K562 (cell line): ENCODE results near the gene CSNK1D. TPM values are rescaled to one million over a fixed set of nuclear protein-coding genes. Genes with fewer than 3 reads are reported as not detected.

Experiments
- C11orf30 ChIP-seq: fragments of 450-650 bp; IDR thresholded peaks from 2 replicates; pipeline ENCODE4 v1.6.1; 2016; ENCODE audit warnings: low read depth, mild to moderate bottlenecking
- CTBP1 ChIP-seq: fragments of 450-650 bp; IDR thresholded peaks from 2 replicates; pipeline ENCODE4 v1.6.1; 2016; ENCODE audit warnings: borderline replicate concordance
- DIDO1 ChIP-seq: fragments of 450-650 bp; IDR thresholded peaks from 2 replicates; pipeline ENCODE4 v1.6.1; 2016; ENCODE audit warnings: low read depth, missing biosample characterization, missing genetic modification characterization
- TBP ChIP-seq: optimal IDR thresholded peaks from 2 replicates; pipeline ENCODE3; 2011; ENCODE audit warnings: low read depth, low read length, improper control_type of control experiment
- ZNF408 ChIP-seq: fragments of 250-450 bp; sonication (Bioruptor Pico); IDR thresholded peaks from 2 replicates; pipeline ENCODE4 v1.4.0; 2020; ENCODE audit warnings: low read depth, mild to moderate bottlenecking, moderate library complexity
- ZNF445 ChIP-seq: fragments of 250-450 bp; sonication (Bioruptor Pico); IDR thresholded peaks from 2 replicates; pipeline ENCODE4 v1.4.0; 2020; ENCODE audit warnings: low read depth, mild to moderate bottlenecking, moderate library complexity
- polyA plus RNA-seq, 8 experiments: library from polyadenylated mRNA; depleted of rRNA in 4 of 8; stranded (reverse) in 5 of 8; unstranded in 3 of 8; fragments of >200 nt; fragmentation: Nextera tagmentation in 2 of 8; fragmentation: Illumina TruSeq in 1 of 8; extraction: Ambion mirVana in 2 of 8; extraction: Trizol in 1 of 8; gene quantifications; 2 replicates each; pipeline versions ENCODE4 v1.2.1 to v1.2.3, GENCODE V29; 2011 to 2014; ENCODE audit warnings: inconsistent platforms in 1 of 8, missing spikeins in 1 of 8
- total RNA-seq, 7 experiments: library from RNA; depleted of rRNA in 6 of 7; stranded (reverse); fragments of >200 nt in 6 of 7; fragmentation: Illumina TruSeq in 2 of 7; extraction: Trizol in 2 of 7; gene quantifications; 2 replicates each; pipeline versions ENCODE4 v1.2.1 to v1.2.3, GENCODE V29; 2011 to 2021; ENCODE audit warnings: low replicate concordance in 1 of 7
- TF ChIP-seq, protein P1 (sequence below): fragments of 200-600 bp; sonication (generic); IDR thresholded peaks from one replicate; pipeline ENCODE4 v1.6.1; 2012; ENCODE audit warnings: mild to moderate bottlenecking, low read depth, low read length, inconsistent platforms
- TF ChIP-seq, protein P2 (sequence below): fragments of 250-450 bp; sonication (Bioruptor Pico); IDR thresholded peaks from 2 replicates; pipeline ENCODE4 v1.5.0; 2021
- TF ChIP-seq, protein P3 (sequence below): sonication (generic); formaldehyde crosslinking; IDR thresholded peaks from 2 replicates; pipeline ENCODE4 v1.8.1; 2023; ENCODE audit warnings: mild to moderate bottlenecking, missing genetic modification reagents, moderate library complexity
- TF ChIP-seq, protein P4 (sequence below): fragments of 450-650 bp; IDR thresholded peaks from 2 replicates; pipeline ENCODE4 v1.6.1; 2014; ENCODE audit warnings: low read depth, mild to moderate bottlenecking, moderate library complexity, borderline replicate concordance

The CSNK1D gene
- total and polyA plus RNA-seq, 9 of the 15 experiments (the other 6 are each of a cell fraction or from before 2014, with no cell fraction given): 6.5 to 133 (median 41.3) TPM

DNA sequence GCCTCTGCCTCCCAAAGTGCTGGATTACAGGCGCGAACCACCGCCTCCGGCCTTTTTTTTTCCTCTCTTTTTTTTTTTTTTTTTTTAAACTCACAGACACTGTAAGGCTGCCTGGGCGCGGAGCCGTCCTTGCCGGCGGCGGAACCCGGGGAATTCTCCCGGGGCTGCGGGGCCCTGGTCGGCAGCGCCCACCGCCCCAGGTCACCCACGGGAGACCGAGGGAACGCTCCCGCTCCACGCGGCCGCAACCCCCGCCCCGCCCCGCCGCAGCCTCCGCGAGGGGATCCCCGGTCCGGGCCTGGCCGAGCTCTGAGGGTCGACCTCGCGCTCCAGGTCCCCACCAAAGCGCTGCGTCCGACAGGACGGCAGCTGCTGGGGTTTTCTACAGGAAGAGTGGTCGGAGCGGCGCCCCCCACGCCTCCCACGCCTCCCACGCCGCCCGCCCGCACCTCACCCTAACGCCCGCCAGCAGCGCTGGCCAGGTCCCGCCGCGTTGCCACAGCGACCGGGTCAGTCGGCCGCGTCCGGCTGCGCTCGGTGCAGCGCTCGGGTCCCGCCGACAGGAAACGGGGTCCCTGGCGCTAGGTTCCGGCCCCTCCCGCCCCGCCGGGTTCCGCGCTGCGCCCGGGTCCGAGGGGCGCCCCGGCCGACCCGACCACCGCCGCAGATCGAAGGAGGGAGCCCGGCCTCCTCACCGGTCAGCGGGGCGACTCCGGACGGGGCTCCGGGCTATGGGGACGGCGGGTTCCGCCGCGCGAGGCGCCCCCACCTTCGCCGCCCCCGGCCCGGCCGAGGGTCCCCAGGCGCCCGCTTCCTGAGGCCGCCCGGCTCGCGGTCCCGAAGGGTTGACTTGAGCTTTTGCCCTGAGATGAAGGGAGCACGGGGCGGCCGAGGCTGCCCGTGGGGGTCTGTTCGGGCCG is 60.9 kb downstream of the CSNK1D start, which contains the start of gene CCDC57 (continued):
- TF ChIP-seq TBP: peak; percentile 82
- peak; percentile 91 for TF ChIP-seq CTBP1
- TF ChIP-seq, protein P1, sequence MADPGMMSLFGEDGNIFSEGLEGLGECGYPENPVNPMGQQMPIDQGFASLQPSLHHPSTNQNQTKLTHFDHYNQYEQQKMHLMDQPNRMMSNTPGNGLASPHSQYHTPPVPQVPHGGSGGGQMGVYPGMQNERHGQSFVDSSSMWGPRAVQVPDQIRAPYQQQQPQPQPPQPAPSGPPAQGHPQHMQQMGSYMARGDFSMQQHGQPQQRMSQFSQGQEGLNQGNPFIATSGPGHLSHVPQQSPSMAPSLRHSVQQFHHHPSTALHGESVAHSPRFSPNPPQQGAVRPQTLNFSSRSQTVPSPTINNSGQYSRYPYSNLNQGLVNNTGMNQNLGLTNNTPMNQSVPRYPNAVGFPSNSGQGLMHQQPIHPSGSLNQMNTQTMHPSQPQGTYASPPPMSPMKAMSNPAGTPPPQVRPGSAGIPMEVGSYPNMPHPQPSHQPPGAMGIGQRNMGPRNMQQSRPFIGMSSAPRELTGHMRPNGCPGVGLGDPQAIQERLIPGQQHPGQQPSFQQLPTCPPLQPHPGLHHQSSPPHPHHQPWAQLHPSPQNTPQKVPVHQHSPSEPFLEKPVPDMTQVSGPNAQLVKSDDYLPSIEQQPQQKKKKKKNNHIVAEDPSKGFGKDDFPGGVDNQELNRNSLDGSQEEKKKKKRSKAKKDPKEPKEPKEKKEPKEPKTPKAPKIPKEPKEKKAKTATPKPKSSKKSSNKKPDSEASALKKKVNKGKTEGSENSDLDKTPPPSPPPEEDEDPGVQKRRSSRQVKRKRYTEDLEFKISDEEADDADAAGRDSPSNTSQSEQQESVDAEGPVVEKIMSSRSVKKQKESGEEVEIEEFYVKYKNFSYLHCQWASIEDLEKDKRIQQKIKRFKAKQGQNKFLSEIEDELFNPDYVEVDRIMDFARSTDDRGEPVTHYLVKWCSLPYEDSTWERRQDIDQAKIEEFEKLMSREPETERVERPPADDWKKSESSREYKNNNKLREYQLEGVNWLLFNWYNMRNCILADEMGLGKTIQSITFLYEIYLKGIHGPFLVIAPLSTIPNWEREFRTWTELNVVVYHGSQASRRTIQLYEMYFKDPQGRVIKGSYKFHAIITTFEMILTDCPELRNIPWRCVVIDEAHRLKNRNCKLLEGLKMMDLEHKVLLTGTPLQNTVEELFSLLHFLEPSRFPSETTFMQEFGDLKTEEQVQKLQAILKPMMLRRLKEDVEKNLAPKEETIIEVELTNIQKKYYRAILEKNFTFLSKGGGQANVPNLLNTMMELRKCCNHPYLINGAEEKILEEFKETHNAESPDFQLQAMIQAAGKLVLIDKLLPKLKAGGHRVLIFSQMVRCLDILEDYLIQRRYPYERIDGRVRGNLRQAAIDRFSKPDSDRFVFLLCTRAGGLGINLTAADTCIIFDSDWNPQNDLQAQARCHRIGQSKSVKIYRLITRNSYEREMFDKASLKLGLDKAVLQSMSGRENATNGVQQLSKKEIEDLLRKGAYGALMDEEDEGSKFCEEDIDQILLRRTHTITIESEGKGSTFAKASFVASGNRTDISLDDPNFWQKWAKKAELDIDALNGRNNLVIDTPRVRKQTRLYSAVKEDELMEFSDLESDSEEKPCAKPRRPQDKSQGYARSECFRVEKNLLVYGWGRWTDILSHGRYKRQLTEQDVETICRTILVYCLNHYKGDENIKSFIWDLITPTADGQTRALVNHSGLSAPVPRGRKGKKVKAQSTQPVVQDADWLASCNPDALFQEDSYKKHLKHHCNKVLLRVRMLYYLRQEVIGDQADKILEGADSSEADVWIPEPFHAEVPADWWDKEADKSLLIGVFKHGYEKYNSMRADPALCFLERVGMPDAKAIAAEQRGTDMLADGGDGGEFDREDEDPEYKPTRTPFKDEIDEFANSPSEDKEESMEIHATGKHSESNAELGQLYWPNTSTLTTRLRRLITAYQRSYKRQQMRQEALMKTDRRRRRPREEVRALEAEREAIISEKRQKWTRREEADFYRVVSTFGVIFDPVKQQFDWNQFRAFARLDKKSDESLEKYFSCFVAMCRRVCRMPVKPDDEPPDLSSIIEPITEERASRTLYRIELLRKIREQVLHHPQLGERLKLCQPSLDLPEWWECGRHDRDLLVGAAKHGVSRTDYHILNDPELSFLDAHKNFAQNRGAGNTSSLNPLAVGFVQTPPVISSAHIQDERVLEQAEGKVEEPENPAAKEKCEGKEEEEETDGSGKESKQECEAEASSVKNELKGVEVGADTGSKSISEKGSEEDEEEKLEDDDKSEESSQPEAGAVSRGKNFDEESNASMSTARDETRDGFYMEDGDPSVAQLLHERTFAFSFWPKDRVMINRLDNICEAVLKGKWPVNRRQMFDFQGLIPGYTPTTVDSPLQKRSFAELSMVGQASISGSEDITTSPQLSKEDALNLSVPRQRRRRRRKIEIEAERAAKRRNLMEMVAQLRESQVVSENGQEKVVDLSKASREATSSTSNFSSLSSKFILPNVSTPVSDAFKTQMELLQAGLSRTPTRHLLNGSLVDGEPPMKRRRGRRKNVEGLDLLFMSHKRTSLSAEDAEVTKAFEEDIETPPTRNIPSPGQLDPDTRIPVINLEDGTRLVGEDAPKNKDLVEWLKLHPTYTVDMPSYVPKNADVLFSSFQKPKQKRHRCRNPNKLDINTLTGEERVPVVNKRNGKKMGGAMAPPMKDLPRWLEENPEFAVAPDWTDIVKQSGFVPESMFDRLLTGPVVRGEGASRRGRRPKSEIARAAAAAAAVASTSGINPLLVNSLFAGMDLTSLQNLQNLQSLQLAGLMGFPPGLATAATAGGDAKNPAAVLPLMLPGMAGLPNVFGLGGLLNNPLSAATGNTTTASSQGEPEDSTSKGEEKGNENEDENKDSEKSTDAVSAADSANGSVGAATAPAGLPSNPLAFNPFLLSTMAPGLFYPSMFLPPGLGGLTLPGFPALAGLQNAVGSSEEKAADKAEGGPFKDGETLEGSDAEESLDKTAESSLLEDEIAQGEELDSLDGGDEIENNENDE: no peak
- TF ChIP-seq, protein P2, sequence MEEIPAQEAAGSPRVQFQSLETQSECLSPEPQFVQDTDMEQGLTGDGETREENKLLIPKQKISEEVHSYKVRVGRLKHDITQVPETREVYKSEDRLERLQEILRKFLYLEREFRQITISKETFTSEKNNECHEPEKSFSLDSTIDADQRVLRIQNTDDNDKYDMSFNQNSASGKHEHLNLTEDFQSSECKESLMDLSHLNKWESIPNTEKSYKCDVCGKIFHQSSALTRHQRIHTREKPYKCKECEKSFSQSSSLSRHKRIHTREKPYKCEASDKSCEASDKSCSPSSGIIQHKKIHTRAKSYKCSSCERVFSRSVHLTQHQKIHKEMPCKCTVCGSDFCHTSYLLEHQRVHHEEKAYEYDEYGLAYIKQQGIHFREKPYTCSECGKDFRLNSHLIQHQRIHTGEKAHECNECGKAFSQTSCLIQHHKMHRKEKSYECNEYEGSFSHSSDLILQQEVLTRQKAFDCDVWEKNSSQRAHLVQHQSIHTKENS (CRISPR knock-in tag): no peak
- no peak for TF ChIP-seq ZNF408 (CRISPR knock-in tag)
- TF ChIP-seq, protein P3, sequence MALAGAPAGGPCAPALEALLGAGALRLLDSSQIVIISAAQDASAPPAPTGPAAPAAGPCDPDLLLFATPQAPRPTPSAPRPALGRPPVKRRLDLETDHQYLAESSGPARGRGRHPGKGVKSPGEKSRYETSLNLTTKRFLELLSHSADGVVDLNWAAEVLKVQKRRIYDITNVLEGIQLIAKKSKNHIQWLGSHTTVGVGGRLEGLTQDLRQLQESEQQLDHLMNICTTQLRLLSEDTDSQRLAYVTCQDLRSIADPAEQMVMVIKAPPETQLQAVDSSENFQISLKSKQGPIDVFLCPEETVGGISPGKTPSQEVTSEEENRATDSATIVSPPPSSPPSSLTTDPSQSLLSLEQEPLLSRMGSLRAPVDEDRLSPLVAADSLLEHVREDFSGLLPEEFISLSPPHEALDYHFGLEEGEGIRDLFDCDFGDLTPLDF: 0 out of 2 replicates have a peak, but pooled peaks have one; percentile 58
- no peak for TF ChIP-seq ZNF445
- TF ChIP-seq DIDO1: no peak
- peak; percentile 43; the same call in 1 of the 2 replicates for TF ChIP-seq C11orf30
- TF ChIP-seq, protein P4, sequence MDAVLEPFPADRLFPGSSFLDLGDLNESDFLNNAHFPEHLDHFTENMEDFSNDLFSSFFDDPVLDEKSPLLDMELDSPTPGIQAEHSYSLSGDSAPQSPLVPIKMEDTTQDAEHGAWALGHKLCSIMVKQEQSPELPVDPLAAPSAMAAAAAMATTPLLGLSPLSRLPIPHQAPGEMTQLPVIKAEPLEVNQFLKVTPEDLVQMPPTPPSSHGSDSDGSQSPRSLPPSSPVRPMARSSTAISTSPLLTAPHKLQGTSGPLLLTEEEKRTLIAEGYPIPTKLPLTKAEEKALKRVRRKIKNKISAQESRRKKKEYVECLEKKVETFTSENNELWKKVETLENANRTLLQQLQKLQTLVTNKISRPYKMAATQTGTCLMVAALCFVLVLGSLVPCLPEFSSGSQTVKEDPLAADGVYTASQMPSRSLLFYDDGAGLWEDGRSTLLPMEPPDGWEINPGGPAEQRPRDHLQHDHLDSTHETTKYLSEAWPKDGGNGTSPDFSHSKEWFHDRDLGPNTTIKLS: peak; percentile 78; the same call in 1 of the 2 replicates
